Stimulated activated CD4-positive, alpha-beta T cell treated with anti-CD3 and anti-CD28 coated beads, Interleukin-4, amount 100 ng/mL, for 48 hours (primary cell): ENCODE measurements around the gene TMEM134.
"Not testable (repeated sequence)": the region's sequence is repeated elsewhere in the genome, so short reads cannot be mapped to it uniquely, and the experiment has no call there.

Experiments used
- DNase-seq, 2 donors: peaks; one replicate each; pipeline ENCODE4 v3.0.0-alpha.2; 2020; ENCODE audit warnings: low read depth in 2 of 2

Gene TMEM134

GRCh38 chr11:67485873-67486361 is 16.9 kb upstream of the TMEM134 start:
- DNase-seq = not testable (repeated sequence)

GRCh38 chr11:67484847-67485311 is 15.8 kb upstream of the TMEM134 start:
- DNase-seq = peak in 1 of 2 donors; percentile 63

DNA sequence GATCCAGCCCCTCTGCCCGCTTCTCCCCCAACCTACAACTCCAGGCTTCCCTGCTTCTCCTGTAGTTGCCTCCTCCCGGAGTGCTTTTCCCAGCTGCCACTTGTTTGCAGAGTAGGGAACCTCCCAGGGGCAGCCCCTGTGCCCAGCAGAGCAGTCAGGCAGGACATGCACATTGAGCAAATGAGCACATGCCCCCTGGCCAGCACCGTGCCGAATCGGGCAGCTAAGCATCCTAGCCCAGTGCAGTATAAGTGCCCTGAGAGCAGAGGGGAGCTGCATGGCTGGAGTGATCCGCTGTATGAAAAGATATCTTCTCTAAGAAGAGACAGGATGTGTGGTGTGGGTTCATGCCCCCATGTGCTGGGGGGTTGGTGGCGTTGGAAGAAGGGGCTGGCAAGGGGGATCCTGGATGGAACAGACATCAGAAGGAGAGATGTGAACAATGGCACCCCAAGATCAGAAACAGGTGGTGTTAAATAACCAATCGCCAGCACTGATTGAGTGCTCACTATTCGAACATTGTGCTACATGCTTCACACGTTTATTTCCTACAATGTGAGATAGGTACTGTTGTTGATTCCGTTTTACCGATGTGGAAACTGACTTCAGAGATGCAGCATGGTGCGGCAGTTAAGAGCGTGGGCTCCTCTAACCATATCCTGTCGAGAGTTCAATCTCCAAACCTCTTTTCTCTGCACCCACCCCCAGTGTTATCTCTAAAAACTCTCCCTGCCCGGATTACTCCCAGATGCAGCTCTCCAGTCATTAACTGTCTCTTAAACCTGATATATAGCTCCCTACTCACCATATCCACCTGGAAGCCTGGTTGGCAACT is 15.0 kb upstream of the TMEM134 start:
- no peak for DNase-seq

GRCh38 chr11:67482827-67483798 is 14.1 kb upstream of the TMEM134 start, which contains the start of gene AIP:
Gene AIP (plus strand): TSS chr11:67483026. CDS start chr11:67483159, 133 bp downstream.
- peak; percentile 97 to 98 for DNase-seq

- no peak for DNase-seq
Measured at GRCh38 chr11:67482275-67482826, 13.3 kb upstream of the TMEM134 start.

- DNase-seq = not testable (repeated sequence)
Measured at GRCh38 chr11:67477344-67478050, 8.4 kb upstream of the TMEM134 start.

- DNase-seq = not testable (repeated sequence)
Measured at GRCh38 chr11:67476692-67477091, 7.6 kb upstream of the TMEM134 start.

DNA sequence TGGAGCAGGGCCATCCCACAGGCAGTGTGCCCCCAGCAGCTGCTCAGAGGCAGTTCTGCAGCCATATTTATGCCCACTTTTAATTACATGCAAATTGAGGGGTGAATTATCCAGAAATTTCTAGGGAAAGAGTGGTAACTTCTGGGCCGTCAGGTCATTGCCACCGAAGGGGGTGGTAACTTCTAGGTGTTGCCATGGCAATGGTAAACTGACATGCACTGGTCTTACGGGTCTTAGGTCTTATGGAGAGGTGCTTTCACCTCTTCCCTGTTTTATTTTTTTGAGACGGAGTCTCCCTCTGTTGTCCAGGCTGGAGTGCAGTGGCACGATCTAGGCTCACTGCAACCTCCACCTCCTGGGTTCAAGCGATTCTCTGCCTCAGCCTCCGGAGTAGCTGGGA is 3.8 kb upstream of the TMEM134 start:
- no peak for DNase-seq

DNA sequence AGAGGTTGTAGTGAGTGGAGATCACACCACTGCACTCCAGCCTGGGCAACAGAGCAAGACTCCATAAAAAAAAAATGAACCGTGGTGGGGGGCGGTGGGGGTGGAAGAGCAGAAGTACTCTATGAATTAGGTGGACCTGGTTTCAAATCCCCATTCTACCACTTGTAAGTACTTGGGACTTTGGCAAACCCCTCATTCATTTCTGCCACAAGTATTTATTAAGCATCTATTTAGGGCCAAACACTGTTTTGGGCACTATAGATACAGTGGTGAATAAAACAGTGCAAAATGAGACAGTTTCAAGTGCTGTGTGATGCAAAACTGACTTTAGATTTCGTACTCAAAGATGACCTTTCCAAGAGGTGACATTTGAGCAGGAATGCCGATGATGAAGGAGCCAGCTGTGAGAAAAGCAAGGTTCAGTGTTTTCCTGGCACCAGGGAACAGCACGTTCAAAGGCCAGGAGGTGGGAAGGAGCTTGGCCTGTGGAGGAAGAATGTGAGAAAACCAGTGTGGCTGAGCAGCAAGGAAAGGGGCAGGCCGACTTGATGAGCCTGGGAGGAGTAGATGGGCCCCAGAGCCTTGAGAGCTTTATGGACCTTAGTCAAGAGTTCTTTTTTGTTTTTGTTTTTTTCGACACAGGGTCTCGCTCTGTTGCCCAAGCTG is 1.4 kb upstream of the TMEM134 start:
- DNase-seq = no peak

DNA sequence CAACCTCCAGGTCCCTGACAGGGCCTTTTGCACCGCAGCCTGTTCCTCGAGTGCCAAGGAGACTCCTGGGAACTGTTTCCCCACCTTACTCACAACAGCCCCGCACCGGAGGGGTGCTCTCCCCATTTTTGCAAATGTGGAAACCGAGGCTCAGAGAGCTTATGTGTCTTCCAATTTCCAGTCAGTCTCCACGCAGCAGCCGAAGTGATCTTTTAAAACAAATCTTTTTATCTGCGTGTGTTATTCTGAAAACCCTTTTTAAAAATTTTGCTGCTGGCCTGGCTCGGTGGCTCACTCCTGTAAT is 409 bp upstream of the TMEM134 start:
- no peak for DNase-seq

DNA sequence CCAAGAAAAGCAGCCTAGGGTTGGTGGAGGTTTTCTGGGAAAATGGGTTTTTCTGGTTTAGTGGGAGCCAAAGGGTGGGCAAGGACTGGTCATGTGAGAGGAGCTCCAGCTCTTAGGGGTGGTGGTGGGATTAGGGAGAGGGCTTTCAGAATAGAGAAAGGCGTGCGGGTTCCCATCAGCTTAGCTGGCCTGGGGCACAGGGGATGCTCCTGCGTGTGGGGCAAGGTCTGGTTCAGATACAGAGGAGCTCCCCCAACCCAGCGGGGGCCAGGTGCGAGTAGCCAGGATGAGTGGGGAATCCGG is 644 bp downstream of the TMEM134 start:
- peak in 1 of 2 donors; percentile 27 for DNase-seq

DNA sequence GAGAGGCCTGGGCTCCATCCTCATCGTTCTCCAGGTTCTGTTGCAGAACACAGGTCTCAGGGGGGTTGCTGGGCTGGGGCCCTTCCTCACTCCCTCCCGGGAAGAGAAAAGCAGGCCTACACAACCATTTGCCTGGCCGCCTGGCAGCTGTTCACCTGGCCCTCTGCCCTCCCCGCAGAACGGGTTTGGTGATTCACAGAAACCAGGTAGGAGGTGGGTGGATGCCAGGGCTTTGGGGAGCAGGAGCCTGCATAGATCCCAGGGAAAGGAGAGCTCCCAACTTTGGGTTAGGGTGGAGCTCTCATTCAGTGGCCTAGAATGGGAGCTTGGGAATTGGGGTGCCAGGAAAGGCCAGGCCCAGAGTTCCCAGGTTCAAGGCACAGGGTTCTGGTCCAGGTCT is 995 bp downstream of the TMEM134 start:
- no peak for DNase-seq

DNA sequence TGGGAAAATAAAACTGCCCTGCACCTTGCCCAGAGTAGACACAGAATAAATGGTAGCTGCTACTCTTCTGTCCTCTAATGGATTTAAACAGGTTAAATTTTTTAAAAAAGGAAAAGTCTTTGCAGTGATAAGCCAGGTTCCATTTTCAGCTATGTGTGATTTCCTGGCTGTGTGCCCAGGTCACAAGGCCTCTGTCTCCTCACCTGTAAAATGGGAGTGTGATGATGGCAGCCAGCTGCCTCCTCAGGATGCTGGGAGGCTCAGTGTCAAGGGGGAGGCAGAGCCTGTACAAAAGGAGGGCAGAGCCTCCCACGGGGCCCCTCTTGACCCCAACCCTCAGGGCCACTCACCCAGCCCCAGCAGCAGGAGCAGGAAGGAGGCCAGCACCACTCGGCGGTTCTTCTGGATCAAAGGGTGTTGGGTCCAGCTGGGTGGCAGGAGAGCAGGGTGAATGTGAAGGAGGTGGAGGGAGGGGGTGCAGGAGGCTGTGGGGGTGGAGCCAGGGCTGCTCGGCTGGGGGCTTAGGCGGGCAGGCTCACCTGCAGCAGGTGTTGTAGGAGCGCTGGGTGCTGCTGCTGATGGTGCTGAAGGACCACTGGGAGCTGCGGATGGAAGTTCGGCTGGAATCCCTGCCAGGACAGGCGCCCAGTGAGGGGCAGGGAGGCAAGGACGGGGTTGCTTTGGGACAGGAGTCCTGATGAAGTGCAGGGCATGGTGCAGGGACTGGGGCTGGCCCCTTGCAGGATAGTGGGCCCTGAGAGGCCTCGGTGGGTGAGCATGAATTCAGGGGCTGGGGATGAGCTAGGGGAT is 1.9 kb downstream of the TMEM134 start:
- no peak for DNase-seq

GRCh38 chr11:67466367-67466766 is 2.7 kb downstream of the TMEM134 start:
- DNase-seq = no peak

DNA sequence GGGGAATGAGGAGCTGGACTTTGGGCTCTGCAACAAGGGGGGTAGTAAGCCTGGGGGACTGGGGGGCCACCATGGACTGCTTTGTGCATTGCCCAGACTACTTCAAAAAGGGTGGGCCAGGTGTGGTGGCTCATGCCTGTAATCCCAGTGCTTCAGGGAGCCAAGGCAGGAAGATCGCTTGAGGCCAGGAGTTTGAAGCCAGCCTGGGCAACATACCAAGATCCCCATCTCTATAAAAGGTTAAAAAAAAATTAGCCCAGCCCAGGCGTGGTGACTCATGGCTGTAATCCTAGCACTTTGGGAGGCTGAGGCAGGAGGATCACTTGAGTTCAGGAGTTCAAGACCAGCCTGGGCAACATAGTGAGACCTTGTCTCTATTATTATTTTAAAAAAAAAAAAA is 3.5 kb downstream of the TMEM134 start:
- not testable (repeated sequence) for DNase-seq

GRCh38 chr11:67465189-67465510 is 3.9 kb downstream of the TMEM134 start:
- no peak for DNase-seq

DNA sequence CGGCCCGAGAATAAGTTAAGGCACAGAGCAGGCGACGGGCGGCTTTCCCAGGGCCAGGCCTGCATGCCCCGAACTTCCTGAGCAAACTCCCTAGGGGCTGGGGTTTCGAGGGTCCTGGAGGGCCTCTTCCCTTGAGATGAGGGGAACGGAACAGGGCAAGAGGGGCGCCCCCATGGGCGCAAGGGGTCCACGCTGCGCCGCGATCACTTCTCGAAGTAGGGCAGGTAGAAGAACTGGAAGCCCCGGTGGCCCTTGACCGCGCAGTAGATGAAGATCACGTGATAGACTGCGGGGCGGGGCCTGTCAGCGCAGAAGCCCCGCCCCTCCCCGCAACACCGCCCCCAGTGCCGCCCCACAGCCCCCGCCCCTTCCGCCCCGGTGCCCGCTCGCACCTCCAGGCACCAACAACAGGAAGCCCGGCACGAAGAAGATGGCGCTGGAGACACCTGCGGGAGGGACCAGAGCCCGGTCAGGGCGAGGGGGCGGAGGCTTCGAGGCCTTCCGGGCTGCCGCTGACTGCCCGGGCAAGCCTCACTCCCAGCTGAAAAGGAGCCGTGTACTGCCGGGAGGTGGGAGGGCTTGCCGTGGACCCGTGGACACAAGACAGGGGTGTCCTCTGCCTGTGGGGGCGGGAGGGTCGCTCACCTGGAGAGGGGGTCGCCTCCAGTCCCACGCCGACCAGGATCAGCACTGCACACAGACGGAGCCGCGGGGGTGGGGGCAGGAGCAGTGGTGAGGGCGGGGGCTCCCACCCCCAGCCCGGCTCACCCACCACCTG is 4.5 kb downstream of the TMEM134 start:
- DNase-seq = peak; percentile 88 to 92

- no peak for DNase-seq
Measured at GRCh38 chr11:67463680-67464410, 5.2 kb downstream of the TMEM134 start.

- no peak for DNase-seq
Measured at GRCh38 chr11:67463186-67463585, 5.9 kb downstream of the TMEM134 start.
